Measurements from ENCODE around the gene GOT2.
A peak's percentile ranks its signal among the peaks of the same experiment; 100 is the strongest.
"Not testable (repeated sequence)": the region's sequence is repeated elsewhere in the genome, so short reads cannot be mapped to it uniquely, and the experiment has no call there.

The GOT2 gene

GRCh38 chr16:58733671-58734458 lies at the start of gene GOT2:
TSS of gene GOT2 (minus strand) at chr16:58734316. CDS start at chr16:58734228, 88 bp downstream.
- peak; percentile 79 for DNase-seq

GRCh38 chr16:58779291-58779690 lies 45.2 kb upstream of the GOT2 start:
- DNase-seq: not testable (repeated sequence)

DNA sequence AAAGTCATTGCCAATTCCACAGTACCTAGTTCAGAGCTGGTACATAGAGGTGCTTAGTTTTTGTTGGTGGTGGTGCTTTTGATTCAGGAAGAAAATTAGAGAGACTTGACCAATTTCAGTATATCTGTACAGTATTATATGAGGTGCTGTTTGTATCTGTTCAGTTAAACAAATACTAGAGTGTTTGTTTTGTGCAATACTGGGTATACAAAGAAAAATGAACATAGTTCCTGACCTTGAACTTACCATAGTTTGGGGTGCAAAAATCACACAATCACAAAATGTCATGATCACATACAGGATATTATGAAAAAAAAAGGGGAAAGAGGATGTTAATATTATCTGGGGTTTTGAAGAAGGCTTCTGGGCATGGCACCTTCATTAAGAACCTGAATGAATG lies 39.8 kb upstream of the GOT2 start:
- no peak for DNase-seq

GRCh38 chr16:58768145-58768544 lies 34.0 kb upstream of the GOT2 start:
- DNase-seq: no peak

DNA sequence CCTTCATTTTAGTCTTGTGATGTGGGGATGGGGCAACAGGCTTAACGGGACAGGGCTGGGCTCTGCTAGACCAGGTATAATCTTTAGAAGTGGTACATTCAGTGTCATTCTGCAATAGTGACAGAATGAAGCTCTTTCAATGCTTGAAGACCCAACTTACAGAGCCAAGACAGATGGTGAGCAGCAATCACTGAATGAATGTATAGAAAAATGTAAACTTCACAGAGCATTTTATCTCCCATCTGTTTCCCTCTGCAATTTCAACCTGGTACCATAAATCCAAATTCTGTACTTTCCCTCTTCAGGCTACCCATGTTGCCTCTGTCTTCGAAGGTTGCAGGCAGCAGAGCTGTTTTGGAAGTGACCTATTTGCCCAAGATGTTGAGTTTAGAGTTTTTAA lies 33.5 kb upstream of the GOT2 start:
- DNase-seq: no peak

DNA sequence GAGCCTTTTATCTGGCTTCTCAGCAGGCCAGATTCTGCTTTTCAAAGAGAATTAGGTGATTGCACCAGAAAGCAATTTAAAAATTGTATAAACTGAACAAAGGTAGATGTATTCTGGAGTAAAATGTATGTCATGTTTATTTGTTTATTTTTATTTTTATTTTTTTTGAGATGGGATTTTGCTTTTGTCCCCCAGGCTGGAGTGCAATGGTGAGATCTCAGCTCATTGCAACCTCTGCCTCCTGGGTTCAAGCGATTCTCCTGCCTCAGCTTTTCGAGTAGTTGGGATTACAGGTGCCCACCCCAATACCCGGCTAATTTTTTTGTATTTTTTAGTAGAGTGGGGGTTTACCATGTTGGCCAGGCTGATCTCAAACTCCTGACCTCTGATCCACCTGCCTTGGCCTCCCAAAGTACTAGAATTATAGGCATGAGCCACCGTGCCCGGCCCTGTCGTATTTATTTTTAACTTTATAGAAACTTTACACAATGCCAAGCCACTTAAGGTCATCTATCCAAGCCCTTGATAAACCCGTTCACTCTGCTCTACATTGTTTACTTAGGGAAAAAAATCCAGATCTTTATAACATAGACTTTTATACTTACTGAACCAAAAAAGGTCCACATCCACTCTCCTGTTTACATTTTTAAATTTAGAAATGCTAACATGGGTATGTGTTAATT lies 22.7 kb upstream of the GOT2 start:
- no peak for DNase-seq

DNA sequence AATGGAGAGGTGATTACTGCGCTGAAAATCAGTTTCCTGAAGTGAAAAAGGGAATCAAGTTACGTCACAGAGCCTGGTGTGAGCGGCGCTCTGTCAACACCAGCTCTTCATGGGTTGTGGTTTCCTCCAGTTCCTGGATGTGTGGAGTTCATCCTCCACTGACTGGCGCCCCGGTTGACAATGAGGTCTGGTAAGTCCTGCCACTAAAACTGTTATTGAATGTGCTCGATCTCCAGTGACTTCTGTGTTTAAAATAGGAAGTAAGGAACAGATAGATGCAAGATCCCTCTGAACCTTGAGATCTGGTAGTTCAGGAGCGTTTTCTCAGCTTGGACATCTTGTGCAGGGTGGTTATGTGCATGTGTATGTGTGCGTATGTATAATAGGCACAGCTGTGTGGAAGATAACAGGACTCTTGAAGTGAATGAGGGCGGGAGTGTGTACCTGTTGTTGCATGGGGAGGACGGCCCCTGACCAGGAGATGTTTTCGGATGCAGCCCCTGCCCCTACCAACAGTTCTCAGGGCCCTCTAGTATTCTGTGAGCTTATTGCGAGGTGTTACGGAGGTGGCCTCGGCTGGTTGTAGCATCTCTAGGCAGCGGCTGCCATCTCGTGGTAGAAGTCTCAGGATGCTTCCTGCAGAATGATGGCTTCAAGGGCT lies 22.0 kb upstream of the GOT2 start:
- DNase-seq: peak; percentile 71

DNA sequence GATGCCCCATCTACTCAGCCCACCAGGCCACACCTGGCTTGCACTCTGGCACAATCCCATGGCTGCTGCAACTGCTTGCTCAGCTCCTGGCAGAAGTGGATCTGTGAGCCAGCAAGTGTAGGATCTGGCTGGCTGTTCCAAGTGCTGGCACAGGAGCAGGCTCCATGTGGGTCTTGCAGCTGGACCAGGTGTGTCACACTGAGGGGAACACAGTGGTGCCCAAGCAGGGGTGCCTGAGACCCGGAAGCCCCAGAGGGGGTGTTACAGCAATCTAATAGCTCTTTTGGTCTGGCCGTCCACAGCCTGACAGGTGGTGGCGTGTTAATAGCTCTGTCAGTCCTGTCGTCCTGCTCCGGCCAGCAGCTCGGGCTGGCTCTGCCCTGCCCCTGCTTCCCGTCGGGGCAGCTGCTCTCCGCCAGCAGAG lies 19.6 kb upstream of the GOT2 start:
- no peak for DNase-seq

- DNase-seq: no peak
Observed at GRCh38 chr16:58744497-58744896, 10.4 kb upstream of the GOT2 start.

- no peak for DNase-seq
Observed at GRCh38 chr16:58741976-58742375, 7.9 kb upstream of the GOT2 start.

DNA sequence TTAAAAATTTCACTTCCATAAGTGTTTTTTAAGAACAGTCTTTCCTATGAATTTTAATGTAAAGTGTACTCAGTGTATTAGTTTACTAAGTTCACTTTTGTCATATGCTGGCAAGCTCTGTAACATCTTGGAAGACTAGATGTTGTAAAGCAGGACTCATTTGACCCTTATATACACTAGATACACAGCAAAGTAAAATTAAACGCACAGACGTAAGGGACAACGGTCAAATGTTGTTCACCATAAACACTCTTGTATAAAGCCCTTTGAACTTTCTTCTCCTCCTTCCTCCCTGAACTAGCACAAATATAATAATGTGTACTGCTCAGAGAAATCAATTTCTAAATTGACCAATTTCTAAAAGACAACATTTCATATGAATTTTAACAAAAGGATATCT lies 7.0 kb upstream of the GOT2 start:
- no peak for DNase-seq

- DNase-seq: no peak
Observed at GRCh38 chr16:58738672-58739296, 4.7 kb upstream of the GOT2 start.

DNA sequence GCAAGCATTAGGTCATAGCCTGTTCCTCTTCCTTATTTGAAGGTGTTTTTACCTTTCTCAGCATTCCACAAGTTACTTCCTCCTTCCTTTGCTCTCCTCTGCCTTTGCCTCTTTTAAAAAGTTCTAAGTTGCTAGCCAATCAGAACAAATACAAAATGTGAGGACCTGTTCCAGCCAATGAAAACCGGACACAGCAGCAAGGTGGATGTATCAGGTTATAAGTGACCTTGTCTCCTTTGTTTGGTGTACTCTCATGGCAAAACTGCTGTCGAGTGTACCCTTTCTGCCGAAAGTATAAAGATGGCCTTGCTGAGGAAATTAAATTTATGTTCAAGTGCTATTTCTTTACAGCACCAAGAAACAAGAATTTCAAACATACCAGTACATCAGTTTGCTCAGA lies 2.2 kb upstream of the GOT2 start:
- DNase-seq: not testable (repeated sequence)

- no peak for DNase-seq
Observed at GRCh38 chr16:58734459-58734787, 307 bp upstream of the GOT2 start.

DNA sequence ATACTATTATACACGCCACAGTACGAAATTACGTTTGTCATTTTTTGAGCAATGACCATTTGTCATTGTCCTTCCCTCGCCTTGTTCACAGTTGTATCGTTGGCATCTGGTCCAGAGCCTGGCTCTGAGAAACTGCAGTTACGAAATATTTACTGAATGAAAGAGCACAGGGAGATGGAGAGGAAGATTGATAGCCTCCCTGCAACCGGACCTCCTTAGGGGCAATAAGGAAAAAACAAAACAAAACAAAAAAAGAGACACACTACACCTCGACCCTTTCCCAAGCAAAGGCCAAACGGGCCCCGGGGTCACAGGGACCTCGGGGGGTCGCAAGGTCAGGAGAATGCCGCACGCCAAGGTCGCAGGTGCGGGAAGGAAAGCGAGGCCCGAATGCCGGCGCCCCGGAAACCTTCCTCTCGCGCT lies 857 bp downstream of the GOT2 start:
- no peak for DNase-seq

DNA sequence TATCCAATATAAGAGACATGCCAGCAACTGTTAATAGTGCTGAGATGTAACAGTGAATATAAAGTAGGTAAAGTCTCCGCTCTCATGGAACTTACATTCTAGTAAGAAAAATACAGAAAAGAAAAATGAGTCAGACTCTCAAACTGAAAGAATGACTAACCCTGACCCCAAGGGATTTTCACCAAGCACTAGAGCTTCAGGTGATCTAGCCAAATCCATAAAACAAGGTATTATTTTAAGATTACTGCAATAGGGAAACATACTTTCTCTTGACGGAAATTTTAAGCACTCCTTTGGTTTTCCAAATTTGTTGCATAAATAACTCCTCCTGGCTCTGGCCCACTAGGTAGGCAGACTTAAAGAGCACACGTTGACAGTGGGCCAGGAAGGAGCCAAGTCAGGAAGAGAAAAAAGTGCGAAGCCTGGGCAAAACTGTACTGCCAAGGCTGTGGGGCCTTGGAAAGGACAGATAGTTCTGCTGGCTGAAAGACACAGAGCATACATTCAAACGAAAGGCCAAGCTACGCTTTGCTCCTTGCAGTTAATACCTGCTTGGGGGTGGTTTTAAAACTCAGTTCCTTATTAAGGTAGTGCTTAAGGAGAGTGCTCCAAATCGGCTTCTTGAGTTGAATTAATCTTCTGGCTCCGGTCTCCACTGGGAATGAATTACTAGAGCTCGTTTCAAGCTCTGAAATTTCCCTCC lies 1.4 kb downstream of the GOT2 start:
- DNase-seq: no peak

GRCh38 chr16:58730724-58731370 lies 3.3 kb downstream of the GOT2 start:
- DNase-seq: no peak

- DNase-seq: no peak
Observed at GRCh38 chr16:58727796-58728568, 6.1 kb downstream of the GOT2 start.

DNA sequence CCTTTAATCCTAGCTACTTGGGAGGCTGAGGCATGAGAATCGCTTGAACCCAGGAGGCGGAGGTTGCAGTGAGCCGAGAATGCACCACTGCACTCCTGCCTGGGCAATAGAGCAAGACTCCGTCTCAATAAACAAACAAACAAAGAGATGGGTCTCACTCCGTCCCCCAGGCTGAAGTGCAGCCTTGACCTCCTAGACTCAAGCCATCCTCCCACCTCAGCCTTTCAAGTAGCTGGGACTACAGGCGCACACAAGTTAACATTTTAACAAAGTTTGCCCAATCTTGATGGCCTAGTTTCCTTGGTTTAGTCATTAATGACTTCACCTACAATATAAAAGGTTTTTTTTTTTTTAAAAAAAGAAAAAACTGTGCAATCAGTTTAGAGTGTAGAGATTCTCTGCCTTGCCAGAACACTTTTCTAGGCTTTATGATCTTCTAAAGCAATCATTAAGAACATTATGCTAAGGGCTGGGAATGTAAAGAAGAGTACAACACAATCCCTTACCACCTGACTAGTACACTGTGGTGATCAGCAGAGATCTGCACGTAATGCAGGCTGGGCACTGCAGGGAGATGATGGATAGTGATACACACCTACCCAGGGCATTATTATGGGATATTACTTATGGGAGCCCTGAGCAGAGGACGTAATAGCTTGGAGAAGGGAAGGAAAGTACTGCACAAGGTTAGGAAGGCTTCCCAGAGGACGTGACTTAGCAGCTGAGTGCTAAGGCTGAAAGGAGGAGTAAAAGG lies 6.9 kb downstream of the GOT2 start:
- no peak for DNase-seq

GRCh38 chr16:58723109-58723508 lies 11.0 kb downstream of the GOT2 start:
- no peak for DNase-seq

DNA sequence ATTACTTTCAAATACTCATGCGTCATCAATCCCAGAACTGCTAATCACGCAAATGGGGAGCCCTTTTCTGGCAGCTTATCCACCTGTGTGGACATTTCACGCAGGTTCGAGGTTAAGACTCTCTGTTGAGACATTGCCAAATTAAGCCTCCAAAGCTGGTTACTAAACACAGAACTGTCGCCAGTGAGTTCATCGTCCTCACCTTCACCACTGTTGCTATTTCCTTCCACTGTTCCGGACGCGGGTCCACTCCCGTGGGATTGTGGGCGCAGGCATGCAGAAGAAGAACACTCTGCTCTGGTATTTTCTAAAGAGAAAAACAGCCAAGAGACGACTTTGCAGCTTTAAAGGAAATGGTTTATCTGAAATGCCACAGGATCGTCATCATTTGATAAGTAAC lies 16.1 kb downstream of the GOT2 start:
- DNase-seq: no peak
